ELR (cell line): ENCODE results near the gene RMND5A.
"Not testable (repeated sequence)": the region's sequence is repeated elsewhere in the genome, so short reads cannot be mapped to it uniquely, and the experiment has no call there.

Experiments
- DNase-seq: peaks from one replicate; pipeline ENCODE4 v3.0.0-alpha.2; 2015; ENCODE audit warnings: low read depth

The RMND5A gene

GRCh38 chr2:86714579-86715173 lies 5.4 kb upstream of the RMND5A start:
- DNase-seq = not testable (repeated sequence)

GRCh38 chr2:86719263-86719636 lies 841 bp upstream of the RMND5A start:
- DNase-seq = not testable (repeated sequence)

- DNase-seq = peak; percentile 57
Observed at GRCh38 chr2:86720540-86721320, 639 bp downstream of the RMND5A start.

DNA sequence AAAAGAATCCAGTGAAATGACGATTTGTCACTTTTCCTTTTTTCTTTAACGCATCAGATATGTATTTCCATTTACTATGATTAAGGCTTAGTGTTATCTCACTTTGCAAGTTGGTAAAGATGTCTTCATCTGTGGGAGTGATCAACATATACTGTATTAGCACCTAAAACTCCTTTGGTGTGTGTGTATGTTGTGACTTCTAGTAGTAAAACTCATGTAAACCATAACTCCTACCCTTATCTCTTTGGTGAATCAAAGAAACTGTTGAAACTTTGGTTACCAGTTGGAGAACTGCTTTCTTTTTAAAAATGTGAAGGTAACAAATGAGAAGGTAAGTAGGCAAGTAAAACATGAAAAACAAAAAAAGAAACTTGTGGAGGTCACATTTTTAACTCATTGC lies 5.6 kb downstream of the RMND5A start:
- not testable (repeated sequence) for DNase-seq

DNA sequence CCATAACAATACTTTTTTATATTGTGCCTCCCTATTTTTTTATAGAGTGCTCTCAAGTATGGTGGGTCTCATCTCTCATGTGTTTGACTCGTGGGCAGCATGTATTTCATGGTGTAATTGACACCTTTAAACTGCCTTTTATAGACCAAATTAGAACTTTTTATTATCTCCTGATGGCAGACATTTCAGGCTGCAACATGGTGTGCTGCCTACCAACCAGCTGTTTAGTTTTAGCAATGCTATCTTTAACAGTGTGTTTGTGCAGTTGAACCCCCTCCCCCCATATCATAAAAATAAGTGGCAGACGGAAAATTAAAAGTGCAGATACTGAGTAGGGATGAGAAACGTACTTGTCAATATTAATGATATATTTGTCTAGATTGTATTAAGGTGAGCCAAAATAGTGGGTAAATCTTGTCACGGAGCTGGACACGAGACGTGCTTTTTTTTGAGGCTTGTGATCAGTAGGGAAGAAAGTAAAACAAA lies 12.0 kb downstream of the RMND5A start:
- not testable (repeated sequence) for DNase-seq

- not testable (repeated sequence) for DNase-seq
Observed at GRCh38 chr2:86732837-86733236, 12.7 kb downstream of the RMND5A start.

DNA sequence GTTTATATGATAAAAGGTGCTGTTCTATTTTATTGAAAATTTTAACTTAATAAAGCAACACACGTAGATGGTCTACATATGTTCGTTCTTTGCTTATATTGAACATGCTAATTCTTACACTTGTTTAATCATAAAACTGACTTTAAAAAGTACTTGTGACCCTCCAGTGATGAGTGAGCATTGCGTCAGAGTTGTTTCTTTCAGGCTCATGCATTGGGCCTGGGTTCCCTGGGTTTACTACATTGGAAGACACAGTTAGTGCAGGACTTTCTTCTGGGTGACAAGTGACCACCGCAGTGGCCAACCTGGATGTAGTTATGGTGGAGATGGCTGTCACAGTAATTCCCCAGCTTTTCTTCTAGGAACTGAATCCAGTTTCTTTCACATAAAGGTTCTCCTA lies 13.4 kb downstream of the RMND5A start:
- DNase-seq = not testable (repeated sequence)

- DNase-seq = peak; percentile 33
Observed at GRCh38 chr2:86734896-86735295, 14.8 kb downstream of the RMND5A start.

DNA sequence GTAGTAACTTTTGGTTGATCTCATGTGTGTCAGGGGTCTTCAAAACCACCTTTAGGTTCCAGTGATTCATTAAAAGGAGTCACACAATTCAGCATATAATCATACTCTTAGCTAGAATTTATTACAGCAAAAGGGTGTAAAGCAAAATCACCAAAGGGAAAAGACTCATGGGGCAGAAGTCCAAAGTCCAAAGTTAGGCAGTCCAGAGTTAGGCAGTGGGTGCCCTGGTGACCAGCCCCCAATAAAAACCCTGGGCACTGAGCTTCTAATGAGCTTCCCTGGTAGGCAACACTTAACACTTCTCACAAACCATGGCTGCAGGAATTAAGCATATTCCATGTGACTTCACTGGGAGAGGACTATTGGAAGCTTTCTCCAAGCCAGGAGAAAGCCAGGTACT lies 19.4 kb downstream of the RMND5A start:
- not testable (repeated sequence) for DNase-seq

DNA sequence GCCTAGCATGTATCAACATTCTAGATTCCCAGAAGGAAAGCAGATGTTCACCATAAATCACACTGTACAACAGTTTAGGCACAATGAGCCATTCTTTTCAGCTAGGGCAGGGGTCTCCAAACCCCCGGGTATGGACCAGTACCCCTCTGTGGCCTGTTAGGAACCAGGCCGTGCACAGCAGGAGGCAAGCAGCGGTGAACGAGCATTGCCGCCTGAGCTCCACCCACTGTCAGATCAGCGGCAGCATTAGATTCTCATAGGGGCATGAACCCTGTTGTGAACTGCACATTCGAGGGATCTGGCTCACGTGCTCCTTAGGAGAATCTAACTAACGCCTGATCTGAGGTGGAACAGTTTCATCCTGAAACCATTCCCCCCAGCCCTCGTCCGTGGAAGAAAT lies 19.8 kb downstream of the RMND5A start:
- DNase-seq = not testable (repeated sequence)

DNA sequence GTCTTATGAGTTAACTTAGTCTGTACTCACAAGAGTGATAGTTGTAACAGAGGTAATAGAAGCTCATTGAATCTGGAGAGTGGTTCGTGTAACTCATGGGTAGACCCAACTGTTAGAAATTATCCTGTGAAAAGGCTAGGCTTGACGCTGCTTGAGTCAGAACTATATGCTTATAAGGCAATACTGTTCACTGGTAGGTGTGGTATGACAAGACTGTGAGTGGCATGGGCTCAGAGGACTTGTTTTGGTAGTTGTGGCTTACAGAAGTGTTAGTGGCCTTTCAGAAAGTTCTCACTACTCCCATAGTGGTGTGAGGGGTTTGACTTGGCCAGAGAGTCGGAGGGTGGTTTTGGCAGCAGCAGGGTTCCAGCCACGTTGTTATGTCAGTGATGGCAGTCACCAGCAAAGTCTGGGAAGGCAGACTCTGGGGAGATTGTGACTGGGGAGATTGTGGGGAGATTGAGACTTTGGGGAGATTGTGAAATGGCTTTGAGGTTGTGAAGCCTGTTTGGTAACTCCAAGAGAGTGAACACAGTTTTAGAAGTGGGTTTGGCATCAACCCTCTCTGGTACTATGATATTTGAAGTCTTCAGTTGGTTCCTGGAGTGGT lies 21.9 kb downstream of the RMND5A start:
- not testable (repeated sequence) for DNase-seq

DNA sequence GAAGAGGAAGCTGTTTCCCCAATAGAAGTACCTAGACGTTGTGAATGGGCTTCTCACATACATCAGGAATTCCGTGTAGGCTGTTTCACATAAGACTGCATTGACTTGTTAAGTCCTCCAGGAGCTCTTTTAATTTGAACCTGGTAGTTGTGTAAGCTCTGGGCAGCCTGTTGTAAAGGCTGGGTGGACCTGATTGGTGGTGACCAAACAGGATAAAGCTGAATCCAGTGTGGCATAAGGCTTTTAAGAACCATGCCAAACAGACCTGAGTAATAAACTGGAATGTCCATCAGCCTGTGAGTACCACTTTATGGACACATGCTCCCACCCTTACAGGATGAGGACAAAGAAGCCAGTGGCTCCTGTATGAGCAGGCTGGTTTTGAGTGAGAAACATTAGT lies 24.1 kb downstream of the RMND5A start:
- DNase-seq = no peak

- no peak for DNase-seq
Observed at GRCh38 chr2:86746939-86747338, 26.8 kb downstream of the RMND5A start.

GRCh38 chr2:86747711-86748639 lies 27.9 kb downstream of the RMND5A start:
- DNase-seq = peak; percentile 86

DNA sequence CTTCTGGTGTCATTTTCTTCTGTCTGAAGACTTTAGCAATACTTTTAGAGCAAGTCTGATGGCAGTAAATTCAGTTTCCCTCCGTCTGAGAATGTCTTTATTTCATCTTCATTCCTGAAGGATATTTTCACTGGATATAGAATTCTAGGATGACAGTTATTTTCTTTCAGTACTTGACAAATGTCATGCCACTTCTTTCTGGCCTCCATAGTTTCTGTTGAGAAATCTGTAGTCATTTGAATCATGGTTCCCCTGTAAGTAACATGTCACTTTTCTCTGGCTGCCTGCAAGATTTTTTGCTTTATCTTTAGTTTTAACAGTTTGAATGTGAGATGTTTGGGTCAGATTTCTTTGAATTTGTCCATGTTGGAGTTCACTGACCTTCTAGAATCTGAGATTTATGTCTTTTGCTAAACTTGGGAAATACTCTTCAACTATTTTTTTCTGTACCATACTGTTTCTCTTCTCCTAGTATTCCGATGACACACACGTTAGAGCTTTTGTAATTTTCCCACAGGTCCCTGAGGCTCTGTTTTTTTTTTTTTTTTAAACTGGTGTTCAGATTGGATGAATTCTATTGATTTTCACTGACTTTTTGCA lies 30.2 kb downstream of the RMND5A start:
- DNase-seq = no peak

DNA sequence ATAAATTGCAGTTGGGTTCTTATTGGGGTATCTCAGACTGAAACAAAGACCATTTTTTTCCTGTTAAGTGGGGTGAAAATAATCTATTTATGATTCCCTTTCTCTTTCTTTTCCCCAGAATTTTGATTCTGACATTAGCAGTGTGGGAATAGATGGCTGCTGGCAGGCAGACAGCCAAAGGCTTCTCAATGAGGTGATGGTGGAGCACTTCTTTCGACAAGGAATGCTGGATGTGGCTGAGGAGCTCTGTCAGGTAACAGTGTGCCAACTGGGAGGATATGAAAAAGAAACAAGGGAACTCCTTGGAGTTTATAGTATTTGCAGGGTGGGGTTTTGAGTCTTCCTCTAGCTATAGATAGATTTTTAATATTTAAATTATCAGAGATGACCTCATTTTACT lies 31.7 kb downstream of the RMND5A start:
- no peak for DNase-seq

- no peak for DNase-seq
Observed at GRCh38 chr2:86752934-86753333, 32.8 kb downstream of the RMND5A start.

- DNase-seq = no peak
Observed at GRCh38 chr2:86753606-86754005, 33.5 kb downstream of the RMND5A start.

GRCh38 chr2:86758405-86758804 lies 38.3 kb downstream of the RMND5A start:
- DNase-seq = no peak

DNA sequence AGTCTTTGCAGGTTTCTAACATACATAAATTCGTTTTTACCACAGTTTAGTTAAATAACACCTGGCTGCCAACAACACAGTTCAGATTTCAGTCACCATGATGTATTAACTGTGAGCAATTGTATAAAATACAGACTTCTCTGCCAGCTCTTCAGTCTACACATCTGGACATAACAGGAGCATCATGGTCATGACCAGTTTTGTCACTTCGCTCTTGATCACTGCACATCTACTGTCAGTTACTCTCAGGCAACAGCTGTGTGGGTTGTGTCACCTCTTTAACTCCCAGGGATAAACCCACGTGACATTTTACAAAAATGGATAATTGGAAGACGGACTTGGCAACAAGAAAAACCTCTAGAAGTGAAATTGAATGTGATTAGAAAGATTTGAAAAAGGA lies 40.3 kb downstream of the RMND5A start:
- no peak for DNase-seq

DNA sequence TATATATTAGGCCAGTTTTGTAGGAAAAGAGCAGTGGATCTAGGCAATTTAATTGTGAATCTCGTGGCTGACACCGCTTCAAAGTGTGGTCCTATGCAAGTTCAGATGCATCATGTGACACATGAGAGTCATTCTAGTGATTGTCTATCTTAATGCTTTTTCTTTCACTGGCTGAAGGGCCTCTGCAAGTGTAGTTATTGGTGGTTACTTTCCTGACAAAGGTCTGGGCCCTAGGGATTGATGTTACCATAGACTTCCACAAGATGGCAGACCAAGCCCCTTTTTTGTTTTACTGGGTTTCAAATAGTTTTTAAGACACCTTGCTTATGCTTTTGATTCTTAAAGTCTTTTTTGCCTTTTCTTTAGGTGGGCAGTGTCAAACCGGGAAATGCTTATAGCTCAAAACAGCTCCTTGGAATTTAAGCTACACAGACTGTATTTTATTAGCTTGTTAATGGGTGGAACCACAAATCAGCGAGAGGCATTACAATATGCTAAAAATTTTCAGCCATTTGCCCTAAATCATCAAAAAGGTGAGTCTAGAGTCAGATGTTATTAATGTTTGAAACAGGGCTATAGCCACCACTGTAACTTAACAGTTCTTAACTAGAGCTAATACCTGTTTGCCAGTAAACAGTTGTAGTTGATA lies 44.7 kb downstream of the RMND5A start:
- DNase-seq = peak; percentile 60
